ENCODE data around the gene GALNT10. TPM values are rescaled to one million over a fixed set of nuclear protein-coding genes. Genes with fewer than 3 reads are reported as not detected.

GALNT10 gene
- total and polyA plus RNA-seq, 2 experiments from 2014 or later = 3.2 to 12.9 TPM

DNA sequence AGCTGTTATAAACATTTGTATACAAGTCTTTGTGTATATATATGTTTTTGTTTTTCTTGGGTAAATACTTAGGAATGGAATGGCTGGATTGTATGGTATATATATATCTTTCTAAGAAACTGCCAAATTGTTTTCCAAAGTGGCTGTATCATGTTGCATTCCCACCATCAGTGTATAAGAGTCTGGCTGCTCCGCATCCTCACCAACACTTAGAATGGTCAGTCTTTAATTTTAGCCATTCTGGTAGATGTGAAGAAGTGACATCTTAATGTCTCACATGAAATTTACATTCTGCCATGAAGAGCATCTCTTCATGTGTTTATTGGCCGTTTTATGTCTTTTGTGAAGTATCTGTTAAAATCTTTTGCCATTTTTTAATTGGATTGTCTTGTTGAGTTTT is 31.9 kb downstream of the GALNT10 start (continued):
- TF ChIP-seq, protein P1, sequence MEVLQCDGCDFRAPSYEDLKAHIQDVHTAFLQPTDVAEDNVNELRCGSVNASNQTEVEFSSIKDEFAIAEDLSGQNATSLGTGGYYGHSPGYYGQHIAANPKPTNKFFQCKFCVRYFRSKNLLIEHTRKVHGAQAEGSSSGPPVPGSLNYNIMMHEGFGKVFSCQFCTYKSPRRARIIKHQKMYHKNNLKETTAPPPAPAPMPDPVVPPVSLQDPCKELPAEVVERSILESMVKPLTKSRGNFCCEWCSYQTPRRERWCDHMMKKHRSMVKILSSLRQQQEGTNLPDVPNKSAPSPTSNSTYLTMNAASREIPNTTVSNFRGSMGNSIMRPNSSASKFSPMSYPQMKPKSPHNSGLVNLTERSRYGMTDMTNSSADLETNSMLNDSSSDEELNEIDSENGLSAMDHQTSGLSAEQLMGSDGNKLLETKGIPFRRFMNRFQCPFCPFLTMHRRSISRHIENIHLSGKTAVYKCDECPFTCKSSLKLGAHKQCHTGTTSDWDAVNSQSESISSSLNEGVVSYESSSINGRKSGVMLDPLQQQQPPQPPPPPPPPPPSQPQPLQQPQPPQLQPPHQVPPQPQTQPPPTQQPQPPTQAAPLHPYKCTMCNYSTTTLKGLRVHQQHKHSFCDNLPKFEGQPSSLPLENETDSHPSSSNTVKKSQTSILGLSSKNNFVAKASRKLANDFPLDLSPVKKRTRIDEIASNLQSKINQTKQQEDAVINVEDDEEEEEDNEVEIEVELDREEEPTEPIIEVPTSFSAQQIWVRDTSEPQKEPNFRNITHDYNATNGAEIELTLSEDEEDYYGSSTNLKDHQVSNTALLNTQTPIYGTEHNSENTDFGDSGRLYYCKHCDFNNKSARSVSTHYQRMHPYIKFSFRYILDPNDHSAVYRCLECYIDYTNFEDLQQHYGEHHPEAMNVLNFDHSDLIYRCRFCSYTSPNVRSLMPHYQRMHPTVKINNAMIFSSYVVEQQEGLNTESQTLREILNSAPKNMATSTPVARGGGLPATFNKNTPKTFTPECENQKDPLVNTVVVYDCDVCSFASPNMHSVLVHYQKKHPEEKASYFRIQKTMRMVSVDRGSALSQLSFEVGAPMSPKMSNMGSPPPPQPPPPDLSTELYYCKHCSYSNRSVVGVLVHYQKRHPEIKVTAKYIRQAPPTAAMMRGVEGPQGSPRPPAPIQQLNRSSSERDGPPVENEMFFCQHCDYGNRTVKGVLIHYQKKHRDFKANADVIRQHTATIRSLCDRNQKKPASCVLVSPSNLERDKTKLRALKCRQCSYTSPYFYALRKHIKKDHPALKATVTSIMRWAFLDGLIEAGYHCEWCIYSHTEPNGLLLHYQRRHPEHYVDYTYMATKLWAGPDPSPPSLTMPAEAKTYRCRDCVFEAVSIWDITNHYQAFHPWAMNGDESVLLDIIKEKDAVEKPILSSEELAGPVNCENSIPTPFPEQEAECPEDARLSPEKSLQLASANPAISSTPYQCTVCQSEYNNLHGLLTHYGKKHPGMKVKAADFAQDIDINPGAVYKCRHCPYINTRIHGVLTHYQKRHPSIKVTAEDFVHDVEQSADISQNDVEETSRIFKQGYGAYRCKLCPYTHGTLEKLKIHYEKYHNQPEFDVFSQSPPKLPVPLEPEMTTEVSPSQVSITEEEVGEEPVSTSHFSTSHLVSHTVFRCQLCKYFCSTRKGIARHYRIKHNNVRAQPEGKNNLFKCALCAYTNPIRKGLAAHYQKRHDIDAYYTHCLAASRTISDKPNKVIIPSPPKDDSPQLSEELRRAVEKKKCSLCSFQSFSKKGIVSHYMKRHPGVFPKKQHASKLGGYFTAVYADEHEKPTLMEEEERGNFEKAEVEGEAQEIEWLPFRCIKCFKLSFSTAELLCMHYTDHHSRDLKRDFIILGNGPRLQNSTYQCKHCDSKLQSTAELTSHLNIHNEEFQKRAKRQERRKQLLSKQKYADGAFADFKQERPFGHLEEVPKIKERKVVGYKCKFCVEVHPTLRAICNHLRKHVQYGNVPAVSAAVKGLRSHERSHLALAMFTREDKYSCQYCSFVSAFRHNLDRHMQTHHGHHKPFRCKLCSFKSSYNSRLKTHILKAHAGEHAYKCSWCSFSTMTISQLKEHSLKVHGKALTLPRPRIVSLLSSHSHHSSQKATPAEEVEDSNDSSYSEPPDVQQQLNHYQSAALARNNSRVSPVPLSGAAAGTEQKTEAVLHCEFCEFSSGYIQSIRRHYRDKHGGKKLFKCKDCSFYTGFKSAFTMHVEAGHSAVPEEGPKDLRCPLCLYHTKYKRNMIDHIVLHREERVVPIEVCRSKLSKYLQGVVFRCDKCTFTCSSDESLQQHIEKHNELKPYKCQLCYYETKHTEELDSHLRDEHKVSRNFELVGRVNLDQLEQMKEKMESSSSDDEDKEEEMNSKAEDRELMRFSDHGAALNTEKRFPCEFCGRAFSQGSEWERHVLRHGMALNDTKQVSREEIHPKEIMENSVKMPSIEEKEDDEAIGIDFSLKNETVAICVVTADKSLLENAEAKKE (CRISPR knock-in tag; IDR thresholded peaks at IDR 0.05) = no peak

DNA sequence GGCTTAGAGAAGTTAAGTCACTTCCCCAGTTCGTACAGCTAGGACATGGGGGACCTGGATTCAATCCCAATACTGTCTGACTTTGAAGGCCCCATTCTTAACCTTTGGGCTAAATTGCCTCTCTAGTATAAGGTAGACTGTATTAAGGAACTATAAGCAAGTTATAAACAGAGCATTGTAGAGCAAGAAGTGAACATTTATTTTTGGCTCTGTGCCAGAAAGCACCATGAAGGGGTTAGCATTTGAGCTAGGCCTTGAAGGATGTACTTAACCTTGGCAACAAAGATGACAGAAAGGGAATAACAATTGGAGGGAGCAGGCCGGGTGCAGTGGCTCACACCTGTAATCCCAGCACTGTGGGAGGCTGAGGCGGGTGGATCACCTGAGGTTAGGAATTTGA is 32.8 kb downstream of the GALNT10 start:
- H3K36me3 ChIP-seq (ENCODE audit: insufficient read depth) = no peaks in the 10 kb centered on the region; the same call in 1 of the 2 replicates
- ATAC-seq (no peak), DNase-seq (ENCODE audit: low spot score) (no peak)
- Mint-ChIP-seq H3K36me3 (ENCODE audit: low read depth) (peaks cover 22% of the 10 kb centered on the region), H3K9me3 (peaks cover 19% of the 10 kb centered on the region; the same call in 2 of the 3 replicates), H3K4me1 (peaks cover 33% of the 10 kb centered on the region), H3K4me3 (no peak overlapping the region), H3K27ac (no peak overlapping the region), H3K27me3 (ENCODE audit: insufficient read depth, low read depth, poor library complexity) (peaks cover 8% of the 10 kb centered on the region)
- H3K27ac ChIP-seq (ENCODE audit: low read depth) = no peak overlapping the region
- H2AFZ ChIP-seq = no peak overlapping the region
- H3K4me3 ChIP-seq = no peak overlapping the region
- no peaks in the 10 kb centered on the region for H3F3A ChIP-seq (replicated peaks; ENCODE audit: low read depth)
- H3K4me1 ChIP-seq (ENCODE audit: insufficient read depth) = peaks cover 28% of the 10 kb centered on the region
- H3K27me3 ChIP-seq (ENCODE audit: insufficient read depth) = no peaks in the 10 kb centered on the region
- no peaks in the 10 kb centered on the region for H4K20me1 ChIP-seq (replicated peaks; ENCODE audit: insufficient read depth)
- H3K4me2 ChIP-seq = no peak overlapping the region
- H3K9me2 ChIP-seq (ENCODE audit: insufficient read depth) = no peaks in the 10 kb centered on the region
- no peaks in the 10 kb centered on the region for H3K79me2 ChIP-seq (replicated peaks; ENCODE audit: insufficient read depth)
- TF ChIP-seq EZH2phosphoT487 (IDR thresholded peaks at IDR 0.05; ENCODE audit: unreplicated experiment) (no peak), ZNF331 (CRISPR knock-in tag; IDR thresholded peaks at IDR 0.05; ENCODE audit: low read depth) (no peak), EZH2 (IDR thresholded peaks at IDR 0.05; ENCODE audit: low read depth, unreplicated experiment) (no peak), STAT1 (IDR thresholded peaks at IDR 0.05; ENCODE audit: unreplicated experiment) (no peak), ZNF114 (CRISPR knock-in tag; IDR thresholded peaks at IDR 0.05) (no peak), CREB1 (CRISPR knock-in tag; IDR thresholded peaks at IDR 0.05; ENCODE audit: low read depth) (no peak), NANOG (IDR thresholded peaks at IDR 0.05; ENCODE audit: borderline replicate concordance) (no peak), JUNB (IDR thresholded peaks at IDR 0.05; ENCODE audit: unreplicated experiment) (no peak), POLR2AphosphoS5 (IDR thresholded peaks at IDR 0.05; ENCODE audit: low read depth) (no peak)
- TF ChIP-seq, protein P2, sequence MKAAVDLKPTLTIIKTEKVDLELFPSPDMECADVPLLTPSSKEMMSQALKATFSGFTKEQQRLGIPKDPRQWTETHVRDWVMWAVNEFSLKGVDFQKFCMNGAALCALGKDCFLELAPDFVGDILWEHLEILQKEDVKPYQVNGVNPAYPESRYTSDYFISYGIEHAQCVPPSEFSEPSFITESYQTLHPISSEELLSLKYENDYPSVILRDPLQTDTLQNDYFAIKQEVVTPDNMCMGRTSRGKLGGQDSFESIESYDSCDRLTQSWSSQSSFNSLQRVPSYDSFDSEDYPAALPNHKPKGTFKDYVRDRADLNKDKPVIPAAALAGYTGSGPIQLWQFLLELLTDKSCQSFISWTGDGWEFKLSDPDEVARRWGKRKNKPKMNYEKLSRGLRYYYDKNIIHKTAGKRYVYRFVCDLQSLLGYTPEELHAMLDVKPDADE (IDR thresholded peaks at IDR 0.05) = no peak
- TF ChIP-seq, protein P3, sequence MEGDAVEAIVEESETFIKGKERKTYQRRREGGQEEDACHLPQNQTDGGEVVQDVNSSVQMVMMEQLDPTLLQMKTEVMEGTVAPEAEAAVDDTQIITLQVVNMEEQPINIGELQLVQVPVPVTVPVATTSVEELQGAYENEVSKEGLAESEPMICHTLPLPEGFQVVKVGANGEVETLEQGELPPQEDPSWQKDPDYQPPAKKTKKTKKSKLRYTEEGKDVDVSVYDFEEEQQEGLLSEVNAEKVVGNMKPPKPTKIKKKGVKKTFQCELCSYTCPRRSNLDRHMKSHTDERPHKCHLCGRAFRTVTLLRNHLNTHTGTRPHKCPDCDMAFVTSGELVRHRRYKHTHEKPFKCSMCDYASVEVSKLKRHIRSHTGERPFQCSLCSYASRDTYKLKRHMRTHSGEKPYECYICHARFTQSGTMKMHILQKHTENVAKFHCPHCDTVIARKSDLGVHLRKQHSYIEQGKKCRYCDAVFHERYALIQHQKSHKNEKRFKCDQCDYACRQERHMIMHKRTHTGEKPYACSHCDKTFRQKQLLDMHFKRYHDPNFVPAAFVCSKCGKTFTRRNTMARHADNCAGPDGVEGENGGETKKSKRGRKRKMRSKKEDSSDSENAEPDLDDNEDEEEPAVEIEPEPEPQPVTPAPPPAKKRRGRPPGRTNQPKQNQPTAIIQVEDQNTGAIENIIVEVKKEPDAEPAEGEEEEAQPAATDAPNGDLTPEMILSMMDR (conservative IDR thresholded peaks at IDR 0.05; ENCODE audit: low read depth in 2 of 2) = no peak
- TF ChIP-seq, protein P4, sequence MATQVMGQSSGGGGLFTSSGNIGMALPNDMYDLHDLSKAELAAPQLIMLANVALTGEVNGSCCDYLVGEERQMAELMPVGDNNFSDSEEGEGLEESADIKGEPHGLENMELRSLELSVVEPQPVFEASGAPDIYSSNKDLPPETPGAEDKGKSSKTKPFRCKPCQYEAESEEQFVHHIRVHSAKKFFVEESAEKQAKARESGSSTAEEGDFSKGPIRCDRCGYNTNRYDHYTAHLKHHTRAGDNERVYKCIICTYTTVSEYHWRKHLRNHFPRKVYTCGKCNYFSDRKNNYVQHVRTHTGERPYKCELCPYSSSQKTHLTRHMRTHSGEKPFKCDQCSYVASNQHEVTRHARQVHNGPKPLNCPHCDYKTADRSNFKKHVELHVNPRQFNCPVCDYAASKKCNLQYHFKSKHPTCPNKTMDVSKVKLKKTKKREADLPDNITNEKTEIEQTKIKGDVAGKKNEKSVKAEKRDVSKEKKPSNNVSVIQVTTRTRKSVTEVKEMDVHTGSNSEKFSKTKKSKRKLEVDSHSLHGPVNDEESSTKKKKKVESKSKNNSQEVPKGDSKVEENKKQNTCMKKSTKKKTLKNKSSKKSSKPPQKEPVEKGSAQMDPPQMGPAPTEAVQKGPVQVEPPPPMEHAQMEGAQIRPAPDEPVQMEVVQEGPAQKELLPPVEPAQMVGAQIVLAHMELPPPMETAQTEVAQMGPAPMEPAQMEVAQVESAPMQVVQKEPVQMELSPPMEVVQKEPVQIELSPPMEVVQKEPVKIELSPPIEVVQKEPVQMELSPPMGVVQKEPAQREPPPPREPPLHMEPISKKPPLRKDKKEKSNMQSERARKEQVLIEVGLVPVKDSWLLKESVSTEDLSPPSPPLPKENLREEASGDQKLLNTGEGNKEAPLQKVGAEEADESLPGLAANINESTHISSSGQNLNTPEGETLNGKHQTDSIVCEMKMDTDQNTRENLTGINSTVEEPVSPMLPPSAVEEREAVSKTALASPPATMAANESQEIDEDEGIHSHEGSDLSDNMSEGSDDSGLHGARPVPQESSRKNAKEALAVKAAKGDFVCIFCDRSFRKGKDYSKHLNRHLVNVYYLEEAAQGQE (IDR thresholded peaks at IDR 0.05; ENCODE audit: unreplicated experiment) = no peak

Measured in GM23338 (cell line).